Naive thymus-derived CD8-positive, alpha-beta T cell (primary cell): ENCODE data around the gene LGALS16. TPM values are rescaled to one million over a fixed set of nuclear protein-coding genes. Genes with fewer than 3 reads are reported as not detected.
A peak's percentile ranks its signal among the peaks of the same experiment; 100 is the strongest.
"Not testable (repeated sequence)": the region's sequence is repeated elsewhere in the genome, so short reads cannot be mapped to it uniquely, and the experiment has no call there.

Experiments
- ATAC-seq, 2 donors: fragments of 150-1000 bp; cut with Tn5 transposase in 1 of 2; sonication (Bioruptor Pico), chemical (Tn5 transposase) in 1 of 2; 1 replicate in 1 of 2; 2 replicates in 1 of 2; pipeline ENCODE4 v1.10.0; 2021; ENCODE audit warnings: mild to moderate bottlenecking in 2 of 2, moderate library complexity in 2 of 2
- POLR2A ChIA-PET: fragments of 350-600 bp; sonication (Branson Sonifier 250); formaldehyde crosslinking; loops from one replicate; lab custom pipeline; 2021; ENCODE audit warnings: antibody characterized with exemption; lab: Charles Lee
- DNase-seq, 10 donors: peaks; one replicate each; pipeline versions ENCODE4 v3.0.0 to v3.0.0-alpha.2; 2020 to 2022
- H3K27ac Mint-ChIP-seq, 10 donors: one replicate each; pipeline ENCODE4 v1.8.0; 2020 to 2022; ENCODE audit warnings: mild to moderate bottlenecking in 10 of 10, mixed read lengths in 10 of 10, moderate library complexity in 4 of 10, inconsistent platforms in 1 of 10
- H3K27me3 Mint-ChIP-seq, 5 donors: one replicate each; pipeline ENCODE4 v1.8.0; 2021 to 2022; ENCODE audit warnings: mixed read lengths in 5 of 5
- H3K36me3 Mint-ChIP-seq, 3 donors: one replicate each; pipeline ENCODE4 v1.8.0; 2020 to 2022; ENCODE audit warnings: mixed read lengths in 3 of 3, mild to moderate bottlenecking in 2 of 3, inconsistent platforms in 1 of 3
- H3K4me1 Mint-ChIP-seq, 4 donors: one replicate each; pipeline ENCODE4 v1.8.0; 2021 to 2022; ENCODE audit warnings: mixed read lengths in 4 of 4
- H3K4me3 Mint-ChIP-seq, 10 donors: one replicate each; pipeline ENCODE4 v1.8.0; 2020 to 2022; ENCODE audit warnings: mild to moderate bottlenecking in 10 of 10, mixed read lengths in 10 of 10, moderate library complexity in 6 of 10, inconsistent platforms in 1 of 10
- H3K9me3 Mint-ChIP-seq, 9 donors: one replicate each; pipeline ENCODE4 v1.8.0; 2020 to 2022; ENCODE audit warnings: mixed read lengths in 9 of 9, mild to moderate bottlenecking in 3 of 9, inconsistent platforms in 1 of 9, moderate library complexity in 1 of 9
- polyA plus RNA-seq, 3 donors: library from polyadenylated mRNA; unstranded; fragments of 300-500 nt; fragmentation: Illumina TruSeq; gene quantifications; one replicate each; pipeline ENCODE4 v1.2.3, GENCODE V29; 2021
- total RNA-seq, 8 experiments: library from RNA in 2 of 8; stranded (reverse) in 2 of 8; gene quantifications; one replicate each; pipeline ENCODE4 v1.2.3 and lab custom pipeline; 2021 to 2026

LGALS16 gene
- not detected for total RNA-seq
- polyA plus RNA-seq = not detected
- 0 reads per million in 6 experiments for total RNA-seq (lab: John Stamatoyannopoulos, UW)

DNA sequence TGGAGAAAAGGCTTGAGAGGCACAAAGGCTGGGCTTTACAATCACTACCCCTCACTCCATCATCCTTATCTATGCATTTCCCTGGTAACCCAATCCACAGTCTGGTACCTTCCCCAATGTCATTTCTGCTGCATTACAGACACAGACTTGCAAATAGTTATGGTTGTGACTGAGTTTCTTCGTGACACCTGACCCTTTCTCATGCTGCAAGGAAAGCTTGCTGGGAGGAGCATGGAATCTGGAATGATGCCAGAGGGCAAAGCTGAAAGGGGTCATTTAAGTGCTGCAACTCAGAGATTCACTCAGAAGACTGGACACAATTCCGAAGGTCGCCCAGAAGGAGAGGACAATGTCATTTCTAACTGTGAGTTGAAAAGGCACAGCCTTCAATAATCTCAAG is at the start of gene LGALS16:
Gene LGALS16, plus strand, starts transcription at position 301 of the 400 bp plus-strand sequence. Its CDS starts 49 bp downstream, at position 350.
- POLR2A ChIA-PET = no interaction called here
- H3K27me3 Mint-ChIP-seq = peaks cover 24 to 79% (median 37%) of the 10 kb centered on the region in 5 donors
- no peaks in the 10 kb centered on the region for H3K36me3 Mint-ChIP-seq
- peak within 1 kb of the TSS in 1 of 10 donors; percentile 12 for H3K27ac Mint-ChIP-seq
- no peaks in the 10 kb centered on the region for H3K9me3 Mint-ChIP-seq
- no peak for ATAC-seq
- no peak for DNase-seq
- H3K4me1 Mint-ChIP-seq = peaks cover 0 to 2% (median 0%) of the 10 kb centered on the region in 4 donors
- H3K4me3 Mint-ChIP-seq = no peak within 1 kb of the TSS

DNA sequence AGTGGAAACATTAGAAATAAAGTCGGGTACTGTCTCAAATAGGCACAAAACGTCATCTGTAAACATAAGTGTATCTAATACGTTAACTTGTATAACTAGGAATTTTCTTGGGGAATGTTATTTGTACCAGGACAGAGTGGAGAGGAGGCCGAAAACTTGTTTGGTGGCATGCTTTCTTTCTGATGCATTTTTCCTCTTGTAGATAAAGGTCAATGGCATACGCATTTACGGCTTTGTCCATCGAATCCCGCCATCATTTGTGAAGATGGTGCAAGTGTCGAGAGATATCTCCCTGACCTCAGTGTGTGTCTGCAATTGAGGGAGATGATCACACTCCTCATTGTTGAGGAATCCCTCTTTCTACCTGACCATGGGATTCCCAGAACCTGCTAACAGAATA is 48.7 kb upstream of the LGALS16 start:
- no peak for DNase-seq
- peaks cover 13 to 26% (median 22%) of the 10 kb centered on the region in 5 donors for H3K27me3 Mint-ChIP-seq
- ATAC-seq = no peak
- H3K9me3 Mint-ChIP-seq = peaks cover 0 to 4% (median 0%) of the 10 kb centered on the region in 9 donors
- H3K4me1 Mint-ChIP-seq = peaks cover 0 to 4% (median 0%) of the 10 kb centered on the region in 4 donors
- no peak overlapping the region for H3K4me3 Mint-ChIP-seq
- POLR2A ChIA-PET = no interaction called here
- no peak overlapping the region for H3K27ac Mint-ChIP-seq
- no peaks in the 10 kb centered on the region for H3K36me3 Mint-ChIP-seq

- Mint-ChIP-seq H3K9me3 (peaks cover 0 to 9% (median 0%) of the 10 kb centered on the region in 9 donors), H3K4me3 (no peak overlapping the region), H3K4me1 (peaks cover 0 to 3% (median 0%) of the 10 kb centered on the region in 4 donors), H3K36me3 (no peaks in the 10 kb centered on the region), H3K27ac (no peak overlapping the region), H3K27me3 (peaks cover 13 to 22% (median 20%) of the 10 kb centered on the region in 5 donors)
- ATAC-seq (no peak), DNase-seq (no peak)
- POLR2A ChIA-PET = no interaction called here
Observed at GRCh38 chr19:39607561-39607960, 48.2 kb upstream of the LGALS16 start.

DNA sequence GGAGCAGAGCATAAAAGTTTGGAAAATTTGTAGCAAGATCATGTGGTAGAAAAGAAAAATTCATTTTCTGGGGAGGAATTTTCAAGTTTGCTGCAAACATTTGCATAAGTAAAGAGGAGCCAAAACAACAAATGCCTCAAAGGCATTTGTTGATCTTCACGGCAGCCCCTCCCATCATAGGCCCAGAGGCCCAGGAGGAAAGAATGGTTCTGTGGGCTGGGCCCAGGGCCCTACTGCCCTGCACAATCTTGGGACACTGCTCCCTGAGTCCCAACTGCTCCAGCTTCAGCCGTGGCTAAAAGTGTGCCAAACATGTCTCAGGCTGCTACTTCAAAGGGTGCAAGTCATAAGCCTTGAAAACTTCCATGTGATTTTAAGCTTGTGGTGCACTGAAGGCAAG is 42.1 kb upstream of the LGALS16 start:
- DNase-seq (no peak), ATAC-seq (no peak)
- Mint-ChIP-seq H3K27me3 (peaks cover 4 to 19% (median 12%) of the 10 kb centered on the region in 5 donors), H3K27ac (no peak overlapping the region), H3K4me3 (no peak overlapping the region), H3K4me1 (peaks cover 0 to 2% (median 0%) of the 10 kb centered on the region in 4 donors), H3K36me3 (peaks cover 0 to 7% (median 6%) of the 10 kb centered on the region in 3 donors), H3K9me3 (peaks cover 2 to 32% (median 8%) of the 10 kb centered on the region in 9 donors)
- POLR2A ChIA-PET = no interaction called here

DNA sequence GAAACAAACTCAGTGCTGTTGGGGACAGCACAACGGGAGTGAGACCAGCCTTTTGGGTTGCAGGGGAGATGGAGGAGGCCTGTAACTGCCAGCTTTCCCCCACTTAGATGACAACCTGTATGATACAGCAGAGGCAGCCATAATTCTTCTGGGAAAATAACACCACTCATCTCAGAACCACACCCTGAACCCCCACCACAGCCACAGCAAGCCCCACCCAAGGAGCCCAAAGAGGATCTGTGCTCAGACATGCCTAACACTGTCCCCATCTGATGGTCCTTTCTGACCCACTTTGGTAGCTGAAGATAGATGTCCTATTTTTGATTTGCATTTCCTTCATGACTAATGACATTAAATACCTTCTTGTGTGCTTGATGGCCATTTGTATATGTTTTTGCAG is 38.0 kb upstream of the LGALS16 start:
- Mint-ChIP-seq H3K4me1 (no peaks in the 10 kb centered on the region), H3K27me3 (peaks cover 30 to 52% (median 44%) of the 10 kb centered on the region in 5 donors), H3K4me3 (no peak overlapping the region), H3K9me3 (peaks cover 0 to 21% (median 8%) of the 10 kb centered on the region in 9 donors), H3K27ac (no peak overlapping the region), H3K36me3 (peaks cover 0 to 7% (median 6%) of the 10 kb centered on the region in 3 donors)
- POLR2A ChIA-PET = no interaction called here
- ATAC-seq (no peak), DNase-seq (no peak)

DNA sequence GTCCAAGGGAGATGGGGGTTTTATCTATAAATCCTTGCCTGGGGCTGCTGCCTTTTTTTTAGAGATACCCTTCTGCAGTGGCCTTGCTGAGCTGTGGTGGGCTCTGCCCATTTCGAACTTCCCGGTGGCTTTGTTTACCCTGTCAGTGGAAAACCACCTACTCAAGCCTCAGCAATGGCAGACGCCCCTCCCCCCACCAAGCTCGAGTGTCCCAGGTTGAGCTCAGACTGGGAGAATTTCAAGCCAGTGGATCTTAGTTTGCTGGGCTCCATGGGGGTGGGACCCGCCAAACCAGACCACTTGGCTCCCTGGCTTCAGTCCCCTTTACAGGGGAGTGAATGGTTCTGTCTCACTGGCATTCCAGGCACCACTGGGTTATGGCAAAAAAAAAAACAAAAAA is 31.8 kb upstream of the LGALS16 start:
- no peaks in the 10 kb centered on the region for H3K4me1 Mint-ChIP-seq
- H3K27me3 Mint-ChIP-seq = peaks cover 41 to 75% (median 55%) of the 10 kb centered on the region in 5 donors
- peak overlapping the region in 1 of 10 donors; percentile 69 for H3K27ac Mint-ChIP-seq
- DNase-seq (no peak), ATAC-seq (no peak)
- POLR2A ChIA-PET = no interaction called here
- peaks cover 0 to 1% (median 0%) of the 10 kb centered on the region in 9 donors for H3K9me3 Mint-ChIP-seq
- H3K4me3 Mint-ChIP-seq = no peak overlapping the region
- no peaks in the 10 kb centered on the region for H3K36me3 Mint-ChIP-seq

- POLR2A ChIA-PET, H3K9me3 Mint-ChIP-seq, H3K27ac Mint-ChIP-seq, H3K36me3 Mint-ChIP-seq, H3K4me1 Mint-ChIP-seq, DNase-seq, ATAC-seq, H3K4me3 Mint-ChIP-seq: not testable (repeated sequence)
- peaks cover 19 to 39% (median 27%) of the 10 kb centered on the region in 5 donors for H3K27me3 Mint-ChIP-seq
Observed at GRCh38 chr19:39627631-39628030, 28.1 kb upstream of the LGALS16 start.

DNA sequence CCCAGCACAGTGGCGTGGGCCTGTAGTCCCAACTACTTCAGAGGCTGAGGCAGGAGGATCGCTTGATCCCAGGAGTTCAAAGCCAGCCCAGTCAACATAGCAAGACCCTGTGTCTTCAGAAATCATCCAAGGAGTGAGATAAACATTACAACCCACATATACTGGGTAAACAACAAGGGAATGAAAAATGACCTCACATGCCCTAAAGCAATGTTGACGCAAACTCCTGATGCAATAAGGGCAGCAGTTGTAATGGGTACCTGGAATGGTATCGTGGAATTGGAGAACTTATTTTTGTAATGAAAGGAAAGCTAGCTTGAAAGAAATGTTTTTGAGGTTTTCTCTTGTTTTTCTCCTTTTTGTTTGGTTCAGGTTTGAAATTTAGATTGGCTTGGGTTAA is 24.5 kb upstream of the LGALS16 start:
- no peak overlapping the region for H3K27ac Mint-ChIP-seq
- H3K27me3 Mint-ChIP-seq = peaks cover 22 to 38% (median 27%) of the 10 kb centered on the region in 5 donors
- POLR2A ChIA-PET = no interaction called here
- H3K4me3 Mint-ChIP-seq = no peak overlapping the region
- H3K9me3 Mint-ChIP-seq = peaks cover 0 to 11% (median 4%) of the 10 kb centered on the region in 9 donors
- no peaks in the 10 kb centered on the region for H3K4me1 Mint-ChIP-seq
- H3K36me3 Mint-ChIP-seq = peaks cover 0 to 6% (median 5%) of the 10 kb centered on the region in 3 donors
- DNase-seq (no peak), ATAC-seq (no peak)

DNA sequence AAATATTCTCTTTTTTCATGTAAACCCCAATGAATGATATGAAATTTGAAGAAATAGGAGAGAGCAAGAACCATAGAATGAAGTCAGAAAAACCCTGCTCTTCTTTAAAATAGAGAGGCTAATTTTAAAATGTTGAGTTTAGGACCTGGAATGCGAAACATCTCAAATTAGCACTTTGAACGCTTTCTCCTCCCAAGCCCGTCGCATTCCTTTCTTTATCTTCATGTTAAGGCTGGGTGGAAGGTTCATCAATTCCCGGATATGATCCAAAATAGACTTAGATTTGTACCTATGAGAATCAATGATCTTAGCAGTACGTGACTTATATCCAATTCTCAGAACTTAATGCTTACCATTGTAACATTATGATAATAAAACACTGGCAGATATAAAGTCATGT is 24.1 kb upstream of the LGALS16 start:
- no peaks in the 10 kb centered on the region for H3K4me1 Mint-ChIP-seq
- peaks cover 0 to 11% (median 6%) of the 10 kb centered on the region in 9 donors for H3K9me3 Mint-ChIP-seq
- no peak overlapping the region for H3K4me3 Mint-ChIP-seq
- peaks cover 0 to 6% (median 5%) of the 10 kb centered on the region in 3 donors for H3K36me3 Mint-ChIP-seq
- H3K27me3 Mint-ChIP-seq = peaks cover 22 to 38% (median 27%) of the 10 kb centered on the region in 5 donors
- no peak for ATAC-seq
- POLR2A ChIA-PET = no interaction called here
- DNase-seq = no peak
- H3K27ac Mint-ChIP-seq = no peak overlapping the region

- H3K4me3 Mint-ChIP-seq = no peak overlapping the region
Observed at GRCh38 chr19:39637891-39638290, 17.8 kb upstream of the LGALS16 start.

DNA sequence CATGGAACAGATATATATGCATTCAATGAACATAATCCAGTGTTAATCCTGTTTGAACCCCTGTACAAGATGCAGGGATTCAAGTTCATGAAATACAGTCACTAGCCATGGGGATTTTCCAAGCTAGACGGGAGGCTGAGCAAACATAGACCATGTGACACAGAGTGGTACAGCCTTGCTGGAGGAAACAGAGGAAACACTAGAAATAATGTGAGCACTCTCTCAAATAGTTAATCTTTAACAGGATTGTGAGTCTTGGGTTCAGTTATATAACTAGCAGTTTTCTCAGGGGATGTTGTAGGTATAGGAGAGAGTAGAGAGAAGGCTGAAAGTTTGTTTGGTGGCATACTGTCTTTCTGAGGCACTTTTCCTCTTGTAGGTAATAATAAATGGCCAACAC is 13.9 kb upstream of the LGALS16 start:
- no peak overlapping the region for H3K27ac Mint-ChIP-seq
- H3K27me3 Mint-ChIP-seq = peaks cover 54 to 95% (median 63%) of the 10 kb centered on the region in 5 donors

More at GRCh38 chr19:39637891-39638290, 17.8 kb upstream of the LGALS16 start:
- H3K4me1 Mint-ChIP-seq = no peaks in the 10 kb centered on the region
- H3K9me3 Mint-ChIP-seq = peaks cover 0 to 11% (median 6%) of the 10 kb centered on the region in 9 donors
- POLR2A ChIA-PET = no interaction called here
- peaks cover 58 to 98% (median 67%) of the 10 kb centered on the region in 5 donors for H3K27me3 Mint-ChIP-seq
- DNase-seq = no peak
- H3K27ac Mint-ChIP-seq = no peak overlapping the region
- H3K36me3 Mint-ChIP-seq = peaks cover 0 to 17% (median 5%) of the 10 kb centered on the region in 3 donors
- ATAC-seq = no peak

GRCh38 chr19:39643591-39643990 is 12.1 kb upstream of the LGALS16 start:
- peaks cover 50 to 95% (median 64%) of the 10 kb centered on the region in 5 donors for H3K27me3 Mint-ChIP-seq
- peaks cover 0 to 10% (median 0%) of the 10 kb centered on the region in 9 donors for H3K9me3 Mint-ChIP-seq
- no peak for ATAC-seq
- peaks cover 0 to 5% (median 0%) of the 10 kb centered on the region in 3 donors for H3K36me3 Mint-ChIP-seq
- H3K4me3 Mint-ChIP-seq = no peak overlapping the region
- no peaks in the 10 kb centered on the region for H3K4me1 Mint-ChIP-seq
- POLR2A ChIA-PET = no interaction called here
- H3K27ac Mint-ChIP-seq = no peak overlapping the region
- no peak for DNase-seq

More for the DNA sequence above, 13.9 kb upstream of the LGALS16 start:
- Mint-ChIP-seq H3K9me3 (peaks cover 0 to 10% (median 0%) of the 10 kb centered on the region in 9 donors), H3K4me3 (no peak overlapping the region), H3K36me3 (peaks cover 0 to 15% (median 0%) of the 10 kb centered on the region in 3 donors), H3K4me1 (no peaks in the 10 kb centered on the region)
- POLR2A ChIA-PET = no interaction called here
- DNase-seq (no peak), ATAC-seq (no peak)

- Mint-ChIP-seq H3K4me3 (no peak overlapping the region), H3K27ac (no peak overlapping the region), H3K36me3 (peaks cover 0 to 5% (median 0%) of the 10 kb centered on the region in 3 donors), H3K4me1 (no peaks in the 10 kb centered on the region), H3K9me3 (peaks cover 0 to 10% (median 0%) of the 10 kb centered on the region in 9 donors), H3K27me3 (peaks cover 44 to 92% (median 62%) of the 10 kb centered on the region in 5 donors)
- DNase-seq (peak in 1 of 10 donors; percentile 2), ATAC-seq (no peak)
- POLR2A ChIA-PET = no interaction called here
Observed at GRCh38 chr19:39645800-39646411, 9.8 kb upstream of the LGALS16 start.
